Thoracic aorta (tissue), 2 donors: Measurements from ENCODE around the gene TAF7L. TPM values are rescaled to one million over a fixed set of nuclear protein-coding genes. Genes with fewer than 3 reads are reported as not detected.

ENCODE experiments used
- ATAC-seq: fragments of 150-250 bp; one replicate; pipeline ENCODE4 v1.8.0; 2017; ENCODE audit warnings: low read depth; ENCODE audit not compliant: insufficient number of reproducible peaks, low FRiP score
- DNase-seq: peaks from one replicate; pipeline ENCODE4 v3.0.0-alpha.2; 2020; ENCODE audit warnings: low spot score
- H3K27ac ChIP-seq, 2 donors: fragments of 200-600 bp; sonication (generic); 1 replicate in 1 of 2; 2 replicates in 1 of 2; pipeline ENCODE4 v1.5.1; 2016; ENCODE audit warnings: mild to moderate bottlenecking in 2 of 2, moderate library complexity in 2 of 2
- H3K27me3 ChIP-seq: fragments of 200-600 bp; sonication (generic); replicated peaks from 2 replicates; pipeline ENCODE4 v1.6.0; 2016; ENCODE audit warnings: mild to moderate bottlenecking; ENCODE audit not compliant: insufficient read depth
- H3K36me3 ChIP-seq: fragments of 200-600 bp; sonication (generic); one replicate; pipeline ENCODE4 v1.5.1; 2016
- H3K4me1 ChIP-seq, 2 donors: fragments of 200-600 bp; sonication (generic); 1 replicate in 1 of 2; 2 replicates in 1 of 2; pipeline versions ENCODE4 v1.5.1 to v1.6.0; 2016; ENCODE audit warnings: low read depth in 2 of 2, mild to moderate bottlenecking in 1 of 2; ENCODE audit not compliant: control insufficient read depth in 1 of 2
- H3K4me3 ChIP-seq: fragments of 200-600 bp; sonication (generic); 2 replicates; pipeline ENCODE4 v1.5.1; 2016; ENCODE audit warnings: mild to moderate bottlenecking
- H3K9me3 ChIP-seq: fragments of 200-600 bp; sonication (generic); 2 replicates; pipeline ENCODE4 v1.5.1; 2016
- total RNA-seq, 2 donors: library from RNA; depleted of rRNA; stranded (reverse); fragments of >200 nt; gene quantifications; one replicate each; pipeline versions ENCODE4 v1.1.0 to v1.2.3, GENCODE V29; 2016
- TF ChIP-seq, protein P1 (sequence below): fragments of 200-600 bp; sonication (generic); IDR thresholded peaks from one replicate; pipeline ENCODE4 v1.5.1; 2019; ENCODE audit warnings: antibody characterized with exemption

Gene TAF7L
- total RNA-seq, 2 donors from 2014 or later = not detected

DNA sequence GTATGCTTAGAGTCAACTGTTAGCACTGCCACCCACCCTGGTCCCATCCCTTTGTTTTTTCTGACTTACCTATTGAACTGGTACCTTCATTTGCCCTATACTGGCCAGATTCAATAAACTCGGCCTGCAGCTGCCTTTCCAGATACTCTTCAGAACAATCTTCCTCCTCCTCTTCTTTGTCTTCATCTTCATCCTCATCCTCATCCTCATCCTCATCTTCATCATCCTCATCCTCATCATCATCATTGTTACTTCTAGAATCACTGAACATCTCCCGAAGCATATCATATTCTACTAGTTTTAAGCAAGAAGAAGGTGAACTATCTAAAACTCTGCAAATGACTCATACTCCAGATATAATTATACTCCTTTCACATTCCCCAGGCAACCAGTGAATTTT, 14.9 kb downstream of the TAF7L start:
- ATAC-seq (no peak), DNase-seq (no peak)
- H3K27ac ChIP-seq = no peak overlapping the region
- H3K4me3 ChIP-seq = no peak overlapping the region
- no peaks in the 10 kb centered on the region for H3K9me3 ChIP-seq
- TF ChIP-seq, protein P1, sequence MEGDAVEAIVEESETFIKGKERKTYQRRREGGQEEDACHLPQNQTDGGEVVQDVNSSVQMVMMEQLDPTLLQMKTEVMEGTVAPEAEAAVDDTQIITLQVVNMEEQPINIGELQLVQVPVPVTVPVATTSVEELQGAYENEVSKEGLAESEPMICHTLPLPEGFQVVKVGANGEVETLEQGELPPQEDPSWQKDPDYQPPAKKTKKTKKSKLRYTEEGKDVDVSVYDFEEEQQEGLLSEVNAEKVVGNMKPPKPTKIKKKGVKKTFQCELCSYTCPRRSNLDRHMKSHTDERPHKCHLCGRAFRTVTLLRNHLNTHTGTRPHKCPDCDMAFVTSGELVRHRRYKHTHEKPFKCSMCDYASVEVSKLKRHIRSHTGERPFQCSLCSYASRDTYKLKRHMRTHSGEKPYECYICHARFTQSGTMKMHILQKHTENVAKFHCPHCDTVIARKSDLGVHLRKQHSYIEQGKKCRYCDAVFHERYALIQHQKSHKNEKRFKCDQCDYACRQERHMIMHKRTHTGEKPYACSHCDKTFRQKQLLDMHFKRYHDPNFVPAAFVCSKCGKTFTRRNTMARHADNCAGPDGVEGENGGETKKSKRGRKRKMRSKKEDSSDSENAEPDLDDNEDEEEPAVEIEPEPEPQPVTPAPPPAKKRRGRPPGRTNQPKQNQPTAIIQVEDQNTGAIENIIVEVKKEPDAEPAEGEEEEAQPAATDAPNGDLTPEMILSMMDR = no peak
- H3K27me3 ChIP-seq = no peaks in the 10 kb centered on the region
- H3K36me3 ChIP-seq = no peaks in the 10 kb centered on the region
- no peaks in the 10 kb centered on the region for H3K4me1 ChIP-seq

DNA sequence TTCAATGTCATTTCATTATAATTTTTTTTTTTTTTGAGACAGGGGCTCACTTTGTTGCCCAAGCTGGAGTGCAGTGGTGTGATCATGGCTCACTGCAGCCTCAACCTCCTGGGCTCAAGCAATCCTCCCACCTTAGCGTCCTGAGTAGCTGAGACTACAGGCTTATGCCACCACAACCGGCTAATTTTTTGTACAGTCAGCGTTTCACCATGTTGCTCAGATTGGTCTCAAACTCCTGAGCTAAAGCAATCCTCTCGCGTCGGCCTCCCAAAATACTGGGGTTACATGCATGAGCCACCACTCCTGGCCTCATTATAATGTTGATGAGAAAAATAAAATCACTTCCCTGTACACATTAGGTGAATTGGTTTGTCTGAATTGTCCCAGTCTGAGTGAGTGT, 16.9 kb downstream of the TAF7L start:
- Histone ChIP-seq H3K4me1 (no peaks in the 10 kb centered on the region), H3K27me3 (no peaks in the 10 kb centered on the region), H3K27ac (no peak overlapping the region), H3K4me3 (no peak overlapping the region), H3K9me3 (no peaks in the 10 kb centered on the region), H3K36me3 (no peaks in the 10 kb centered on the region)
- no peak for DNase-seq
- no peak for ATAC-seq
- TF ChIP-seq, protein P1 = no peak

DNA sequence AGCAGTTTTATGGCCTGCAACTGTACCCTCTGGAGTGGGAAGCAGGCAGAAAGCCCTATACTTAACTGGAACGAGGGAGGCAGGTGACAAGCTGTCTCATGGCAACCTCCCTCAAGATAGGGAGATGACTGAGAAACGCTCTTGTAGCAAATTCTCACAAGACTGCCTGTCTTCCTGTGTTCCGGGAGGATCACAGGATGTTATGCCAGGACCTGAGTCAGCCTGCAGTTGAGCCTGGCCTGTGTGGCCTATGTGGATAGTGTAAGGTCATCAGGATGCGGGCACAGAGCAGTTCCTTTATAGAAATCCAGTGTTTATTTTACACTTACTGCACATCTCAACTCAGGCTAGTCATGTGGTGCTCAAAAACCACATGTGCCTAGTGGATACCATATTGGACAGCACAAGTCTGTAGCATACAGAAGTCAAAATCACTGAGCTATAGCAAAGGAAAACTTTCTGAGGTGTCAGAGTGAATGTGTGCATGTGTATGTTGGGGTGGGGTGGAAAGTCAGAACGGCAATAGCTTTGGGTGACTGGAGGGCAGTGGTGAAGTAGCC, 25.2 kb downstream of the TAF7L start:
- Histone ChIP-seq H3K27ac (no peak overlapping the region), H3K9me3 (no peaks in the 10 kb centered on the region), H3K4me3 (no peak overlapping the region), H3K4me1 (no peaks in the 10 kb centered on the region), H3K36me3 (no peaks in the 10 kb centered on the region), H3K27me3 (no peaks in the 10 kb centered on the region)
- DNase-seq (no peak), ATAC-seq (no peak)
- TF ChIP-seq, protein P1 = no peak

DNA sequence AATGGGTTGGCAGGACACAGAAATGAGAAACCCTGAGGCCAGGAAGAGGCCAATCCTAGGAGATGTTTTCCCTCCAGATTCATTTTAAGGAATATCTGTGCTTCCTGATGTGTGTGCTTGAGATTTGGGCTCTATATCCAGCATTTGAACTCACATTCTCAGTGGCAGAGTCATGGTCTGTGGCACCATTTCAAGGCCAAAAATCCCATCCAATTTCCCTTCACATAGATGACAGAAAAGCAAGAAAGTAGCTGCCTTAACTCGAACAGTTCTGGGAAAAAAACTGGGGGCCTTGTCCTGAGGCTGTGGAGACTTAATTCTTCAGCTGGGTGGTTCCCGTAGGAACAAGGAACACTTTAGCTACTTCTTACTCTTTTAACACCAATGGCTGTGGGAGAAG, 27.4 kb downstream of the TAF7L start:
- DNase-seq = no peak
- H3K27me3 ChIP-seq = no peaks in the 10 kb centered on the region
- no peaks in the 10 kb centered on the region for H3K9me3 ChIP-seq
- peak overlapping the region in 1 of 2 donors; percentile 16 for H3K27ac ChIP-seq
- no peaks in the 10 kb centered on the region for H3K36me3 ChIP-seq
- no peak overlapping the region for H3K4me3 ChIP-seq
- no peak for ATAC-seq
- TF ChIP-seq, protein P1 = no peak
- H3K4me1 ChIP-seq = no peaks in the 10 kb centered on the region

DNA sequence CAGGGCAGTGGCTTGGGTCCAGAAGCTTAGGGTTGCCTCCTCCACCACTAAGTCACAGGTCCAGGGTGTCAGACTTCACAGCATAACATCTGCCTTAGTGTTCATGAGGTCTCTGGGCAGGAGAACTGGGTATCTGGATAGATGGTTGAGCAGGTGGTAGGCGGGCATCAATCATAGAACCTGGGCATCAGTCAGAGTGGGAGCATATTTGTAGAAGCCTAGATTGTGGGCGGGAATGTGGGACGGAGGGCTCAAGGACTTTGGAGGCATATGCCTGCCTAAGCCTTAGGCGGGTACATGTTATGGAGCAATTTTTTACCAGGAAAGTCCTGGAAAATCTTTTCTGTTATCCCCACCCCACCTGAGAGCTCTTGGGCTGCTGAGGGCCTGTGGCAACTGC, 28.5 kb downstream of the TAF7L start:
- H3K4me1 ChIP-seq = no peaks in the 10 kb centered on the region
- no peak for DNase-seq
- no peaks in the 10 kb centered on the region for H3K9me3 ChIP-seq
- H3K4me3 ChIP-seq = no peak overlapping the region
- H3K36me3 ChIP-seq = no peaks in the 10 kb centered on the region
- H3K27ac ChIP-seq = no peak overlapping the region
- TF ChIP-seq, protein P1 = no peak
- H3K27me3 ChIP-seq = no peaks in the 10 kb centered on the region
- no peak for ATAC-seq
